HL-60/S4 treated with phorbol 12-myristate 13-acetate at 8.2 ng/mL for 4 days and 3 days (cell line): Measurements from ENCODE around the gene MARCKSL1.

ENCODE experiments used
- in situ Hi-C: fragments of 300-500 bp; cut with MboI; formaldehyde crosslinking; loops from 2 replicates; pipeline ENCODE4 v1.15.0; 2022; ENCODE audit warnings: low sequenced_read_pairs

The MARCKSL1 gene, protein sequence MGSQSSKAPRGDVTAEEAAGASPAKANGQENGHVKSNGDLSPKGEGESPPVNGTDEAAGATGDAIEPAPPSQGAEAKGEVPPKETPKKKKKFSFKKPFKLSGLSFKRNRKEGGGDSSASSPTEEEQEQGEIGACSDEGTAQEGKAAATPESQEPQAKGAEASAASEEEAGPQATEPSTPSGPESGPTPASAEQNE

DNA sequence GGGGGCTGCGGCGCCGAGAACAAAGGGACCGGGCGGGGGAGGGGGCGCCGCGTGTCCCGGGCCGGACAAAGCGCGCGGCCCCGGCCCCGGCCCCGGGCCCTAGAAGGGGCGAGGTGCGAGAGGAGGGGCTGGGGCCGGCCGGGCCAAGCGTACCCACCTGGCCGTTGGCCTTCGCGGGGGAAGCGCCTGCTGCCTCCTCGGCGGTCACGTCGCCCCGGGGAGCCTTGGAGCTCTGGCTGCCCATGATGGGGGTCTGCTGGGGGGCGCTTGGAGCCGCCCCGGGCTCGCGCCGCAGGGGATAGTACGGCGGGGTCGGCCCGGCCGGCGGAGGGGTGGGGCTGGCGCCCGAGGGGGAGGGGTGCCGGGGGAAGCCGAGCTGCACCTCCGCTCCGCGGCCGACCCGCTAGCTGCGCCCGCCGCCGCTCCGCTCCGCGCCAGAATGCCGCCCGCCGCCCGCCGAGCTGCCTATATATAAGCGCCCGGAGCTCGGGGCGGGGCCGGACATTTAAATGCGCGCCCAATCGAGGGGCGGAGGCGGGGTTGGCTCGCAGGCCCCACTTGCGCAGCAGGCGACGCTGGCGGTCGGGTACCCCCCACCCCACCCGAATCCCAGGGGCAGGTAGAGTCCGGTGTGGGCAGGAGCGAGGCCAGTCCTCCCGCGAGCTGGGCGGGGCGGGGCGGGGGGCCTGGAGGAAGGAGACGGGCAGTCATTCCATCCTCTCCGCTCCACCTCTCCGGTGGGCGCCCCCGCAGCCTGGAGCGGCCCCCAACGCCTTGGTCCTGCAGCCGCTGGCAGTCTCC, at the start of gene MARCKSL1:
Gene MARCKSL1 (minus strand): TSS at position 444 of the 801 bp plus-strand sequence. CDS start 200 bp downstream, at position 244.
- in situ Hi-C loops, result no loop called here

DNA sequence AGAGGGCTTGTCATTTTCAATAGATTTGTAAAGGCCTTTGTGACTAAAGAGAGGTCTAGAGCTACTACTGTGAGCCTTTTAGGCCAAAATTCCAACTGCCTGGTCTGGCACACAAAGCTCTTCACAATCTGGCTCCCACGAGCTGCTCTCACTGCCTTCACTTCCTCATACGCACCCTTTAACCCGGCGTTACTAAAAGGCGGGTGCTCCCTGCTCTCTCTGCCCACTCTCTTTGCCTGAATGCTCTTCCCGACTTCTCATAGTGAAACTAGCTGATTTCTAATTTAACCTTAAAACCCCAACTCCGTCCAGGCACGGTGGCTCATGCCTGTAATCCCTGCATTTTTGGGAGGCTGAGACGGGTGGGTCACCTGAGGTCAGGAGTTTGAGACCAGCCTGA, 44.0 kb upstream of the MARCKSL1 start:
- in situ Hi-C loops, result no loop called here

DNA sequence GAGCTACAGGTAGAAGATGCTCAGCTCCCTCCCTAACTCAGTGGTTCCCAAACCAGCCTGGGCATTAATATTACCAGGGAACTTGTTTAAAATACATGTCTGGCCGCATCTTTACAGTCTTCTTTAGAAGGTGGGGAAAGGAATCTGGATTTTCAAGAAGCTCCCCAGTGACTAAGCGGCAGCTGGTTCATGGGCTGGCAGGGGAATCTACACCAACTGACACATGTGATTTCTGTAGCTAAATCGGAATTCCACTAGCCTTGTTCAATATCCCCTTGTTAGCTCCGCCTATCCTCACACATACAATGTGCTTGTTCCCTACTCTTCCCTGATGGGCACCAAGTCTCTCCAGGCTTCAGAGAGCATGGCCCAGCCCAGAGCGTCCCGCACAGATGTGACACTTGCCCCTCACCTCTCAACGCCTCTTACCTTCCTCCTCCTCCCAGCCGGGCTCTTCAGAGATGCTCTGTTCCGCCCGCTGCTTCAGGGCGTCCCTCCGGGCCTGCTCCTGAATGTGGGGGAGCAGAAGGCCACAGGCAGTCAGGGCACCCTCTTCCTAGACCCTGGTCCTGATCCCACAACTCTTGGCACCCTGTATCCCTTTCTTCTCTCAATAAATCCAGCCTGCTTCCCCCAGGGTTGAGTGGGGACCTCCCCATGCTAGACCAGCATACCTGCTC, 41.6 kb upstream of the MARCKSL1 start:
- in situ Hi-C loops, result no loop called here

DNA sequence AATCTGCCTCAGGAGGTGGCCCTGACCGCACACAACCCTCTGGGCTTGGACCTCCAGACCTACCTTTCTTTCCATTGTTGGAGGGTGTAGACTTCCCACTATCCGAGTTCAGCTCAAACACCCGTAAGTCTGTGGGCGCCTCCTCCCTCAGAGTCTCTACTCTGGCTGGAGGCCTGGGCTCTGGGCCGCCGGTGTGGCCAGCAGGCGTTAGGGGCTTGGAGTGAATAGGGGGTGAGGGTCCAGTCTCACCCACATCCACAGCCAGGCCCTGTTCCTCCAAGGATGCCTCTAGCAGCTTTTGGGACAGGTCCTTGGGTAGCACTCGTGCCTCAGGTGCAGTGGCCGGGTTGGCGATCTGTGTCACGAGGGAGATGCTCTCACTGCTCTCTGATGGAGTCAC, 40.2 kb upstream of the MARCKSL1 start:
- in situ Hi-C loops, result no loop called here

DNA sequence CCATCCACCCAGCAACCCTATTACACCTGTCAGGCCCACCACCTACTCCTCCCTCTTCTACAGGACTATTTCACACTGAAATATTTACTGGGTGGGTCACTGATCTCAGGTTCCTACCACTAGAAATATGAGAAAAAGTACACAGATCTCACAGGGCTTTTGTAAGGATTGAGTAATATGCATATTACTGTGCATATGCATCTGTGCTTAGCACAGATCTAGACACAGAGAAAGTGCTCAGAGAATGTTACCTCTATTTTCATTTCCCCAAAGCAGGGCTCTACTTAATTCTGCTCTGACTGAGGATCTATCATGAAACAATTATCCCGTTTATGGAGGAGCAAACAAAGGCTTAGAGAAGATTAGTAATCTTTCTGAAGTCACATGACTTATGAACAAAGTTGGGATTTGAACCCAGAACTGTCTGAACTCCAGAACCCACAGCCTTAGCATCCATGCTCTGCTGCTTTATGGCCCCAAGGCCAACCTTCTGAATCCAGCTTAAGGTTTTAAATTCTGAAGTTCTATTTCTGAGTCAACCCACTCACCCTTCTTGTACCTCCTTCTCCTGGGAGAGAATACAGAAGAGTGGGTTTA, 38.1 kb upstream of the MARCKSL1 start:
- in situ Hi-C loops, result loop anchor here (25.0 kb wide), 1 partner anchor 162 kb away; the partner anchor contains the start of genes CCDC28B, DCDC2B, EIF3I and IQCC

DNA sequence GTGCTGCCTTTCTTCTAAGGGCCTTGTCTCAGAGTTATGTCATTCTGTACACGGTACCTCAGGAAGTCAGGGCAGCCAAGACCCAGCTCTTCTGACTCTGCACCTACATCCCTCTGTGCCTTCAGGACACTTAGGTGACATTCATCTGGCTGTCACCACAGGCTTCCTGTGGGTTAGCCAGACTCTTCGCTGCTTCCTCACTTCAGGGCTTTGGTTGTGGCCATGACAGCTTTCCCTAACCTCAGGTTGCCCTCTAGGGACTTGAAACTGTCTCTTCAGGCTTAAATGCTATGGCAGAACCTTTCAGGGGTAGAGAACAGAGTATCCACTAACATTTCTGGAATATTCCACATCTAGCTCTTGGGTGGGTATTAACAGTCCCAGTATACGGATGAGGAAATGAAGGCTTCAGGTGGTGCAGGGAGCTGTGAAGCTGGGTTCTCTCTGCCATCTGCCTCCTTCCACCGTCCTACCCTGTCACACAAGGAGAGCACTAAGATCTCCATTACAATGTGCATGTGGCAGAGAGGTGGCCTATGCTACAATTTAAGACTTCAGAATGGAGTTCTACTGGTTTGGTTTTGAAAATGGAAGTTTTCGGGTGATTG, 36.2 kb upstream of the MARCKSL1 start:
- in situ Hi-C loops, result loop anchor here (25.0 kb wide), 1 partner anchor 160 kb away; the partner anchor contains the start of genes CCDC28B, DCDC2B, EIF3I and IQCC

DNA sequence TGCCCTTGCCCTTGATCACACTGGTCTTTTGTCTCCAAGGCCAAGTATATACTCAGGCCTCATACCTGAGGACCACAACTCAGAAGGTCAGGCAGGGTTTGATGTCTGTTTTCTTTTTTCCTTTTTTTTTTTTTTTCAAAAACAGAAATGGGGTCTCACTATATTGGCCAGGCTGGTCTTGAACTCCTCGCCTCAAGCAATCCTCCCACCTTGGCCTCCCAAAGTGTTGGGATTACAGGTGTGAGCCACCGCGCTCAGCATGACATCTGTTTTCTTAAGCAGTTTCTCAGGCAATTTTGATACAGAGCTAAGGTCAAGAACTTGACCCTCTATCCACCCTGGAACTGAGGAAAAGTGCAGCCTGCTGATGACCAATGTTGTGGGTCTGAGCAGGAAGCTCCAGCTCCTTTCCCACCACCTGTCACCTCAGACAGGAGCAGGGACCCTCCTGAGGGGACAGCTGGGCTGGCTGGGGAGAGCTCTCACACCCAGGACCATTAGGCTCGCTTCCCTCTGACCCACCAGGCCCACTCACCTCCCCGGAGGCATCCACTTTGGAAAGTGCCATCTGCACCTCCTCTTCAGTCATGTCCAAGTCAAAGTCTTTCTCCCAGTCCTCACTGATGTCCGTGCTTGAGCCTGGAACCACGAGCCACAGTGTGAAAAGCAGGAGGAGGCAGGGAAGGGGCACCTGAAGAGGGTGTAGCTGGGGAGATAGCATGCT, 32.0 kb upstream of the MARCKSL1 start:
- in situ Hi-C loops, result loop anchor here (25.0 kb wide), 1 partner anchor 156 kb away; the partner anchor contains the start of genes CCDC28B, DCDC2B, EIF3I and IQCC

DNA sequence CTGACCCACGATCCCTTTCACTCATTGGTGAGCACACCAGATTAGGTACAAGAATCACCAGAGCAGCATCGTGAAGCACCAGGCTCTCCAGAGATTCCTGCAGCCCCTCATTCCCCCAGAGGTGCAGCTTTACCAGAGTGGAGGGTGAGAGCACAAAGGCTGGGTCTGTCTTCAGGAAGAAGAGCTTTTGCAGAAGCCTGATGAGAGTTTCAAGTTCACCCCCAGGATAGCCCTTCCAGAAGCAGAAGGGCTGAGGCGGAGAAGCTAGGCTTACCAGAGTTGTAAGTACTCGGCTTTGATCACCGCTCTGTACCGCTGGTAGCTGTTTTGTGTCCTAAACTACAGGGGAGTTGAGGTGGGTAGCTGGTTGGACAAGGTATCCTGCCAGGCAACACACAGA, 29.4 kb upstream of the MARCKSL1 start:
- in situ Hi-C loops, result loop anchor here (25.0 kb wide), 1 partner anchor 153 kb away; the partner anchor contains the start of genes CCDC28B, DCDC2B, EIF3I and IQCC

DNA sequence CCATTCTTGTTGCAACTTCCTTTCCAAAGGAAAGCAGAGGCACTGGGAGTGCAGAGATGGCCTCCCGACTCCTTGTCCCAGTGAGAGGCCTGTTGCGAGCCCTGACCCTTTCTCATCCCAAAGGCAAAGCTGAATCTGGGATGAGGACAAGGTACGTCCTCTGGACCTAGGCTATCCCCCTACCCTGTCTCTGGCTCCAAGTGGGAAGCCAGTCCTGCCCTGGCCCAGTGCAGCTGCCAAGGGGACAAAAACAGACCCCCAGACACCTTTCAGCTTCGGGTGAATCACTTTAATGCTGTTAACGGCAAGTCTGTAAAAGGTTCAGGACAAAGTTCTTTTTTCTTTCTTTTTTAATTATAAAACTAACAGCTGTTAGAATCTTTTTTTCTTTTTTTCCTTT, 28.8 kb upstream of the MARCKSL1 start:
- in situ Hi-C loops, result loop anchor here (25.0 kb wide), 1 partner anchor 153 kb away; the partner anchor contains the start of genes CCDC28B, DCDC2B, EIF3I and IQCC

DNA sequence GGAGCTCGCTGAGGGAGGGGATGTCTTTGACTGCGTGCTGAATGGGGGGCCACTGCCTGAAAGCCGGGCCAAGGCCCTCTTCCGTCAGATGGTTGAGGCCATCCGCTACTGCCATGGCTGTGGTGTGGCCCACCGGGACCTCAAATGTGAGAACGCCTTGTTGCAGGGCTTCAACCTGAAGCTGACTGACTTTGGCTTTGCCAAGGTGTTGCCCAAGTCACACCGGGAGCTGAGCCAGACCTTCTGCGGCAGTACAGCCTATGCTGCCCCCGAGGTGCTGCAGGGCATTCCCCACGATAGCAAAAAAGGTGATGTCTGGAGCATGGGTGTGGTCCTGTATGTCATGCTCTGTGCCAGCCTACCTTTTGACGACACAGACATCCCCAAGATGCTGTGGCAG, 27.7 kb upstream of the MARCKSL1 start:
- in situ Hi-C loops, result loop anchor here (25.0 kb wide), 1 partner anchor 151 kb away; the partner anchor contains the start of genes CCDC28B, DCDC2B, EIF3I and IQCC

DNA sequence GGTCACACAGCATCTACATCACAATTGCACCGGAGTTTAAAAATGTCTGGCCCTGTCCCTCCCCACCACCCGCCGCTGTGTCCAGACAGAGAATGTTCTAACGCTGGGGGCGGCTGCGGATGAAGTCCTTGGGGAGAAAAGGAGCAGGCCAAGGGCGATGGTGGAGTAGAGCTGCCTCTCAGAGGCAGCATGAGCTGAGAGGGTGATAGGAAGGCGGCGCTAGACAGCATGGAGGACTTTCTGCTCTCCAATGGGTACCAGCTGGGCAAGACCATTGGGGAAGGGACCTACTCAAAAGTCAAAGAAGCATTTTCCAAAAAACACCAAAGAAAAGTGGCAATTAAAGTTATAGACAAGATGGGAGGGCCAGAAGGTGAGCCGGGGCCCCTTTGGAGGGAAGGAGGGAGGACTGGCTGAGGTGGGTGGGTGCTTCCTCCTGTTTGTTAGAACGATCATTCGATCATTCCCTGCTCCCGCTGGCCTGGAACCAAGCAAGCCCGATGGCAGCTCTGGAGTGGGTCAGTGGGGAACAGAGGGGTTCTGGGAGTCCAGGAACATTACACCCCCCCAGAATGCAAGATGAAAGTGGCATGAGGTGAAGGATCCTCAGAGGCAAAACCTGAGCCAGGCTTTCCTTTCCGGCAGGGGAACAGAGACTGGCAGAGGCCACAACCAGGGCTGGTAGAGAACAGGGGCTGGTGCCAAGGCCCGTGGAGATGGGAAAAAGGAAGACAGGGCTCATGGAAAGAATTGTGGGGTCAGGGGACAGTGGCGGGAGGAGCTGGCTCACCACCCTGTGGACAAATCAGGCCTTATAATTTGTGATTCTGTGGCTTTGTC, 26.7 kb upstream of the MARCKSL1 start, which contains the start of the genes FAM229A and TSSK3:
Gene FAM229A (minus strand): TSS at position 12 of the 840 bp plus-strand sequence. CDS start 394 bp downstream, outside the sequence.
Gene TSSK3 (plus strand): TSS at position 66 of the 840 bp plus-strand sequence. CDS start 163 bp downstream, at position 229.
- in situ Hi-C loops, result loop anchor here (25.0 kb wide), 1 partner anchor 150 kb away; the partner anchor contains the start of genes CCDC28B, DCDC2B, EIF3I and IQCC

DNA sequence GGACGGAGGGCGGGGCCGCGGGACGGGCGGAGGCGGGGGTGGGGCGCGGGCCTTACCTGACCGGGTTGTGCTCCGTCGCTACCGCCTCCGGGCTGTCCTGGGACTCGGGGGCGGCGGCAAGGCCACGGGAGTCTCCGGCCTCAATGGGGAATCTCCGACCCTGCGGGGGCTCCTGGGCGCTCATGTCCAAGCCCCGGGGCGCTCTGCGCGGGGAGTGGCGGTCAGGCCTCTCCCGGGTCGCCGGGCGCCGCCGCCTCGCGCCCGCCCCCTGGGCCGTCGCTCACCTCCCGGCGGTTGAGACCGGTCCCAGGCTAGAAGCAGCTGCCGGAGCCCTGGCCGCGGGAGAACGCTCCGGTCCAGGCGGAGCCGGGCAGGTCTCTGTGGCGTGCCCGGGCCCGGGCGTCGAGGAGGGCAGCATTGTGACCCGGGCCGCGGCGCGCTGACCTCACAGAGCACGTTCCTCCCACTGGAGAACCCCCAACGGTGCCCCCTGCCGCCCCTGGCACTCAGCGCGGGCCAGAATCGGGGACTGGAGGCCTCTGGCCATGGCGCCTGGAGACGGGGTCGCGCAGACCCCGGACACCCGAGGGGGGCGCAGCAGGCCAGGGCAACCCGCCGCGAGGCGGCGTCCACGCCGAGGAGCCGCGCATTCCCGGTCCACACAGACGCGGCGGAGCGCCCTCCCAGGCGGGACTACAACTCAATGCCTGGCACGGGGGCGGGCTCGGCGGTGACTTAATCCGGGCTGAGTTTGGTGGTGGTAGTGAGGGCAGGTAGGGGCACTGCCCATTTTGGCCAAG, 25.8 kb upstream of the MARCKSL1 start:
- in situ Hi-C loops, result loop anchor here (25.0 kb wide), 1 partner anchor 150 kb away; the partner anchor contains the start of genes CCDC28B, DCDC2B, EIF3I and IQCC

DNA sequence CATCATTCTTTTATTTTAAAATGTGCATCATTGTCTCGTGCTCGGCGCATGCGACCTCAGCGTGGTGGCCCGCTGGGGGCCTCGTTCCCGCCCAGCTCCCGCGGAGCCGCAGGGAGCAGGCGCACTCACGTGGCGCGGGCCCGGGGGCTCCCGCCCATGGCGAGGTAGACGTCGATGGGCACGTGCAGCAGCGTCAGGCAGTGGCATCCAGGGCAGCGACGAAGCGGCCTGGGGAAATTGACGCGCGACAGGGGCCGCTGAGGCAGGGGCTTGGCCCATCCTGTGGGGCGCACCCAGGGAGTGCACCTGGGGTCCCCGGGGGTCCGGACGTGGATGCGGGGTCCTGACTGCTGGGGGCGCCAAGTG, 25.3 kb upstream of the MARCKSL1 start:
- in situ Hi-C loops, result loop anchor here (25.0 kb wide), 1 partner anchor 149 kb away; the partner anchor contains the start of genes CCDC28B, DCDC2B, EIF3I and IQCC

DNA sequence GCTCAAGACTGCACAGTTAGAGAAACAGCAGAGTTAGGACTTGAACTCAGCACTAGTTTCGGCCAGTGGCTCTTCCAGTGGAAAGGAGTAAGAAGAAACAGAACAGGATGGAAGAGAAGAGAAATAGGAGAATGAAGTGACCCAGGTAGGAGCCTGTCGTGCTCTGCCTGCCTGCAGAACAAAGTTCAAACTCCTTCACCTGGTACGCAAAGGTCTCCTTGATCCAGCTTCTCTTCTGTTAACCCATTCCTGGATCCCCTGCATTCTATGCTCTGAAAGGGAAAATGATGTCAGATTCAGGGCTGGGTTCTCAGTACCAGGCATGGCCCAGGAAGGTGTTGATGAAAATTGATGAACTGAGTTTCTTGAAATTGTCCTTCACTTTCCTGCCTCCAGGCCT, 22.4 kb upstream of the MARCKSL1 start:
- in situ Hi-C loops, result loop anchor here (25.0 kb wide), 1 partner anchor 146 kb away; the partner anchor contains the start of genes CCDC28B, DCDC2B, EIF3I and IQCC

DNA sequence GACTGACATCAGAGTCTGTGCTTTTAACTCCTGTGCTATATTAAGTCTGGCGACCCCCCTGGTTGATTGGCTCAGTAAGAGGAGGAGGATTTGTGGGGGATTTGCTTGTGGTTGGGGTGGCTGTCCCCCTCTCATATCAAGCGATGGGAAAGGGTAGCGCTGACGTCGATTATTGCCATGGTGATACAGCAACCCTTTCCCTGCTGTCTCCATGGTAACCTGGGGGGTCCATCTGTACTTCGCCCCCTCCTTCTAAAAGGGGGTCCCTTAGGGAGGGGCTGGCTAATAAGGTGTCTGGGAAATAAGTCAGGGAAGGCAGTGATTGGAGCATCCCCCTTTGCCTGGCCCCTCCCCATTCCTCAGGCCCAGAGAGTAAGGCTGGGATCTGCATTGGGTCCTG, 21.6 kb upstream of the MARCKSL1 start:
- in situ Hi-C loops, result loop anchor here (25.0 kb wide), 1 partner anchor 145 kb away; the partner anchor contains the start of genes CCDC28B, DCDC2B, EIF3I and IQCC

DNA sequence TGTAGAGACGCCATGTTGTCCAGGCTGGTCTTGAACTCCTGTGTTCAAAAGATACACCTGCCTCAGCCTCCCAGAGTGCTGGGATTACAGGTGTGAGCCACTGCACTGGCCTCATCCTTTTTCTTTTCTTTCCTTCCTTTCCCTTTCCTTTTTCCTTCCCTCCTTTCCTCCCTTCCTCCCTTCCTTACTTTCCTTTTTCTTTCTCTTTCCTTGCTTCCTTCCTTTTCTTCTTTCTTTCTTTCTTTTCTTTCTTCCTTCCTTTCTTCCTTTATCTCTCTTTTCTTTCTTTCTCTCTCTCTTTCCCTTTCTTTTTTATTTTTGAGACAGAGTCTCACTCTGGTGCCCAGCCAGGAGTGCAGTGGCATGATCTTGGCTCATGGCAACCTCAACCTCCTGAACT, 20.4 kb upstream of the MARCKSL1 start:
- in situ Hi-C loops, result loop anchor here (25.0 kb wide), 1 partner anchor 144 kb away; the partner anchor contains the start of genes CCDC28B, DCDC2B, EIF3I and IQCC

DNA sequence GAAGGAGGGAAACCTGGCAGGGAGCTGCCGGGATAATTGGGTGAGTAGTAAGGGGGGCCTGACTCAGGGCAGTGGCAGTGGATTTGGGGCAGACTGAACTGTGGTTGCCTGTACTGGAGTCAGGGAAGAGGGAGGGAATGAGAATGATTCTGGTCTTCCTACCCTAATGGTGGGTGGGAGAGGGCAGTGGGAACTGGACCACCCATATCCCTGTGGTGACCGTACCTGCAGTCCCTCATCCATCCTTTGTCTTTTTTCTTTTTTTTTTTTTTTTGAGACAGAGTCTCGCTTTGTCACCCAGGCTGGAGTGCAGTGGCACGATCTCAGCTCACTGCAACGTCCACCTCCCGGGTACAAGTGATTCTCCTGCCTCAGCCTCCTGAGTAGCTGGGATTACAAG, 19.7 kb upstream of the MARCKSL1 start:
- in situ Hi-C loops, result loop anchor here (25.0 kb wide), 1 partner anchor 143 kb away; the partner anchor contains the start of genes CCDC28B, DCDC2B, EIF3I and IQCC
